Renal cortical epithelial cell (primary cell): ENCODE data around the gene TTC33. TPM values are rescaled to one million over a fixed set of nuclear protein-coding genes. Genes with fewer than 3 reads are reported as not detected.
A peak's percentile ranks its signal among the peaks of the same experiment; 100 is the strongest.
"Not testable (repeated sequence)": the region's sequence is repeated elsewhere in the genome, so short reads cannot be mapped to it uniquely, and the experiment has no call there.

ENCODE experiments used
- DNase-seq: peaks from one replicate; pipeline ENCODE4 v3.0.0-alpha.2; 2011; ENCODE audit warnings: low read depth
- total RNA-seq: library from RNA; depleted of rRNA; stranded (reverse); fragments of >200 nt; gene quantifications from 2 replicates; pipeline ENCODE4 v1.2.3, GENCODE V29; 2014

The TTC33 gene
- total RNA-seq, 1 donor from 2014 or later: 22.7 TPM

DNA sequence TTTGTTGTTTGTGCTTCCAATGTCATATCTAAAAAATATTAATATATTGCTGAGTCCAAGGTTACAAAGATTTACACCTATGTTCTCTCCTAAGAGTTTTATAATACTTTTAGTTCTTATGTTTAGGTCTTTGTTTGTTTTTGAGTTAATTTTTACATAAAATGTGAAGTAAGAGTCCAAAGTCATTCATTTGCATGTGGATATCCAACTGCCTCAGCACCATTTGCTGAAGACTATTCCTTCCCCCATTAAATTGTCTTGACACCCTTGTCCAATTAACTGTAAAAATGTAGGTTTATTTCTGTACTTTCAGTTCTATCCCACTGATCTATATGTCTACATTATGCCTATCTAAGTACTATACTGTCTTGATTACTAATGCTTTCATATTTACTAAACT is 35.7 kb downstream of the TTC33 start:
- DNase-seq: no peak

DNA sequence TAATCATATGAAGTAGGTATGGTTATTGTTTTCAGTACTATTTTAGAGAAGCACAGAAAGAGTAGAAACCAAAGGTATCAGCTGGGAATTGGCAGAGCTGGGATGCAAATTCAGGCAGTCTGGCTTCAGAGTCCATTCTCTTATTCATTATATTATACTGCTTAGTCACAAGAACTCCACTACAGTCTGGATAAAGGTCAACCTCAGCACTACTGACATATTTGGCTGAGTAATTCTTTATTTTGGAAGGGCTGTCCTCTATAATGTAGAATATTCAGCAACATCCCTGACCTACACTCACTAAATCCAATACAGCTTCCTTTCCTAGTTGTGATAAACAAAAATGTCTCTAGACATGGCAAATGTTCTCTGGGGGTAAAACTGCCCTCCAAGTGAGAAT is 38.5 kb downstream of the TTC33 start:
- peak; percentile 46 for DNase-seq

DNA sequence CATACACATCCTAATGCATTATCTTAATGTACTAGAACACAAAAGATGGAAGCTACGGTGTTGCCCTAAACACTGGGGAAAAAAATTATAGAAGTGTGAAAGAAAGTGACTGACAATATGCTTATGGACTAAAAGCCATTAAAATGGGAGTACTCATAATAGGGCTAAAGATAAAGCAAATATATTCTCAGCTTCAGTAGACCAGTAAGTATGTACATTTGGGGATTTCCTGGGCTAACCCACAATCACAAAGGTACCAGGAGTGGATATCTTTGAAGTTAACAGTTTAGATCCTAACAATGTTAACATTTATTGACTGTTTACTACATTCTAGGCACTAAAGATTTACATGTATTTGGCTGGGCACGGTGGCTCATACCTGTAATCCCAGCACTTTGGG is 39.2 kb downstream of the TTC33 start:
- DNase-seq: no peak

DNA sequence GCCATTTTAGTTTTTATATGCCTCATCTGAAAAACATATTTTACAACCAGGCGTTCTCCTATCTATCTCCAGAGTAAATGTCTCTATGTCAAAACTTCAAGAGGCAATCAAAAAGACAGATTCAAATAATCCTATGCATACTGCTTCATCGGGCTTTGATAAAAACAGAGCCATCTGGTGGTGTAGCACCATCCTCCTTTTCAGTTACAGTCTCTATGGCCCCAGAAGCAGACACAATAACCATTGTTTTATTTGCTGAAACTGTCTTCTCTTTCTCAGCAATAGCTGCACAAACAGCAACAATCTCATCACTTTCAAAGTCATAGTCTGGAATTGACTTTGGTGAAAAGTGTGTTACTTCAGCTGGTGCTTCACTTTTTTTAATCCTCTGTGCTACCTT is 39.8 kb downstream of the TTC33 start:
- DNase-seq: no peak

DNA sequence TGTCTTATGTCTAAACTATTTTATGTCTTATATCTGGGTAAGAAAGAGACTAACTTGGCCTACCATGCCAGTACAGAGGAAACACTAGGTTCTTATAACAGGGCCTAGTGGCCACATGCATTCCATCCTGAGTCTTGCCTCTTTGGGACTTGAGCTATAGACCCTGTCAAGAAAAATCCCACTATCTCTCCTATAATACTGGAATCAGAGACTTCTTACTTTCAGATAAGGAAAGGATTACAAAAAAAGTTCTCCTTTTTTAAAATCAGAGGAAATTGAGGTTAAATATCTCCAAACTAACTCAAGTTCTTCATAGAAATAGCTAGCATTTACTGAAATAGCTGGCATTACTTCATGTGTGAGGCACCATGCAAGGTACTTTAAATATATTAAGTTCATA is 41.8 kb downstream of the TTC33 start:
- DNase-seq: no peak

DNA sequence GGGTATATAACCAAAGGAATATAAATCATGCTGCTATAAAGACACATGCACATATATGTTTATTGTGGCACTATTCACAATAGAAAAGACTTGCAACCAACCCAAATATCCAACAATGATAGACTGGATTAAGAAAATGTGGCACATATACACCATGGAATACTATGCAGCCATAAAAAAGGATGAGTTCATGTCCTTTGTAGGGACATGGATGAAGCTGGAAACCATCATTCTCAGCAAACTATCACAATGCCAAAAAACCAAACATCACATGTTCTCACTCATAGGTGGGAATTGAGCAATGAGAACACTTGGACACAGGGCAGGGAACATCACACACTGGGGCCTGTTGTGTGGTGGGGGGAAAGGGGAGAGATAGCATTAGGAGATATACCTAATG is 45.2 kb downstream of the TTC33 start:
- not testable (repeated sequence) for DNase-seq

DNA sequence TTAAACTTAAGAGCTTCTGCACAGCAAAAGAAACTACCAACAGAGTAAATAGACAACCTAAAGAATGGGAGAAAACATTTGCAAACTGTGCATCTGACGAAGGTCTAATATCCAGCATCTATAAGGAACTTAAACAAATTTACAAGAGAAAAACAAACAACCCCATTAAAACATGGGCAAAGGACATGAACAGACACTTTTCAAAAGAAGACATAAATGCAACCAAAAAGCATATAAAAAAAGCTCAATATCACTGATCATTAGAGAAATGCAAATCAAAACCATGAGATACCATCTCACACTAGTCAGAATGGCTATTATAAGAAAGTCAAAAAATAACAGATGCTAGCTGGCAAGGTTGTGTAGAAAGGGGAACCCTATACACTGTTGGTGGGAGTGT is 50.3 kb downstream of the TTC33 start:
- DNase-seq: not testable (repeated sequence)

DNA sequence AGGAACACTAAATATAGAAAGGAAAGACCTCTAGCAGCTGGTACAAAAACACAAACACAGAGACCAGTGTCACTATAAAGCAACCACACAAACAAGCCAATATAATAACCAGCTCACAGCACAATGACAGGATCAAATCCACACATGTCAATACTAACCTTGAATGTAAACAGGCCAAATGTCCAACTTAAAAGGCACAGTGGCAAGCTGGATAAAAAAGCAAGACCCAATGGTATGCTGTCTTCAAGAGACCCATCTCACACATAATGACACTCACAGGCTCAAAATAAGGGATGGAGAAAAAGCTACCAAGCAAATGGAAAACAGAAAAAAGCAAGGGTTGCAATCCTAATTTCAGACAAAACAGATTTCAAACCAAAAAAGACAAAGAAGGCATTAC is 53.7 kb downstream of the TTC33 start:
- not testable (repeated sequence) for DNase-seq

DNA sequence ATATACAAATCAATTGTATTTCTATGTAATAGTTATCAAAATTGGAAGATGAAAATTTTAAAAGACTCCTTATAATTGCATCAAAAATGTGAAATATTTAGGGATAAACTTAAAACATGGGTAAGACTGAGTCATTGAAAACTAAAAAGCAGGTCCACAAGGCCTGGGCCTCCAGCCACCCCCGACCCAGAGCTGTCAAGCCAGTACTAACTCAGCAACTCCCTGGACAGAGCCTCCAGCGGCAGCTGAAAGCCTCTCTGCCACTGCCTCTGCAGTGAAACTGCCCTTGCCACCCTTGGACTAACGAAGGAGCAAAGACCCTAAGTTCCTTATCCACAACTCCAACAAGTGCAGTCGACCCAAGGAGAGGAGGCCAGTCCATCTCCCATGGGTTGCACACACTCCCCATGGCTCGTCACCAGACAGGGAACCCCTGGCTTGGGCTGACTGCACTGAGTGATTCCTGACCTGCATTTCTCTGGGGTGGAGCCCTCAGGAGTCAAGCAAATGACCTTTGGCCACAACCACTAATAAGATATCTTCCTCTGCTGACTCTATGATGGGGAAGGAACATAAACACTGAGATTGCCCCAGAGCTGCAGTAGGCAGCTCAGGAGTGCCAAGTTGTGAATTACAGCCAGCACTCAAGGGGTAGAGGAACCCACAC is 55.5 kb downstream of the TTC33 start:
- no peak for DNase-seq

DNA sequence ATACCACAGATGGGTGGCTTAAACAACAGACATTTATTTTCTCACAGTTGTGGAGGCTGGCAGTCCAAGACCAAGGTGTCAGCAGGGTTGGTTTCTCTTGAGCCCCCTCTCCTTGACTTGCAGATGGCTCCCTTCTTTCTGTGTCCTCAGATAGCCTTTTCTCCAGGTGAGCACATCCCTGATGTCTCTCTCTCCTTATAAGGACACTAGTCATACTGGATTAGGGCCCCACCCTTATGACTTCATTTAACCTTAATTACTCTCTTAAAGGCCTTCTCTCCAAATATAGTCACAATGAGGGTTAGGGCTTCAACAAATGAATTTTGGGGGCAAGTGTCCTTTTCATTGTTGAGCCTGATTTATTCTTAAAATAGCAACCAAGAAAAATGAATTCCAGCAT is 61.3 kb downstream of the TTC33 start:
- DNase-seq: no peak

DNA sequence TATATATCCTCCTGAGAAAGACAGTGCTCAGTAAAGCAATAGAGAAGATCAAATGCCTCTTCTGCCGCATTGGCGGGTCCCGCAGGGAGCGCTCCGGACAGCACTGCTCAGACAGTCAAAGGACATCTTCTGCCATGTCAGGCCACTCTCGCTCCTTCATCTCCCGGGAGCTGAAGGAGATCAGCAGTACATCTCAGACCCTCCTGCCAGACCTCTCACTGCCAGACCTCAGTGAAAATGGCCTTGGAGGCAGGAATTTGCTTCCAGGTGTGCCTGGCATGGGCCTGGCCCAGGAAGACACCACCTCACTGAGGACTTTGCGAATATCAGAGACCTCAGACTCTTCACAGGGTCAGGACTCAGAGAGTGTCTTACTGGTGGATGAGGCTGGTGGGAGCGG is 63.9 kb downstream of the TTC33 start:
- DNase-seq: no peak

DNA sequence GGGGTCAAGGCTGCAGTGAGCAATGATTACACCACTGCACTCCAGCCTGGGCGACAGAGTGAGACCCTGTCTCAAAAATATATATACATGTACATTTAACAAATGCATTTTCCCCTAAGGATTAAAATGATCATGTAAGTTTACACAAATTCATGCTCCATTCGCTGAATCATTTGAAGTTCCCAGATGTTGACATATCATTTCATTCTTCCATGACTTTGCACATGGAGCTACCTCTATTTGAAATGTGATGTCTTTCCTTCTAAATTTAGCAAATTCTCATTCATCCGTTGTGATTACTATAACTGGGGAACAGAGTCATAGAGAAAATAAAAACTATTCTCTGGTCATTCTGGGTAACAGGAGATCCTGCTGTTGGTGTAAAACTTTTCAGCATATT is 65.5 kb downstream of the TTC33 start:
- no peak for DNase-seq

DNA sequence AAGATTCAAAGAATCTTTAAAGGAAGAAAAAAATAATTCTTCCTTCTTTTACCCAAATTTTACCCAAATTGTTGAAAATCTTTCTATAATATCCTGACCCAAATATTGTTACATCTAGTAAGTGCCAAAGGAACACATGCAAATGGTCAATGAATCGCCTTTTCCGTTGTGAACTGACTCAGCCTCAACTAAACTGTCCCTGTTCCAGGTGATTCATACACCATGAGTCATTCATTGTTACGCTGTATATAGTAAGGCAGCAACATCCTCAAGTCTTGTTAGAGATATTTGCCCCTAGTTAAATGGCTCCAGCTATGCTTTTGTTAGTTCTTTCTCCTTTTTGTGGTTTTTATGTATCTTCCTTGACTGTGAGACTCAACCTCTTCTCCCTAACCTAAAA is 66.3 kb downstream of the TTC33 start:
- DNase-seq: peak; percentile 97

DNA sequence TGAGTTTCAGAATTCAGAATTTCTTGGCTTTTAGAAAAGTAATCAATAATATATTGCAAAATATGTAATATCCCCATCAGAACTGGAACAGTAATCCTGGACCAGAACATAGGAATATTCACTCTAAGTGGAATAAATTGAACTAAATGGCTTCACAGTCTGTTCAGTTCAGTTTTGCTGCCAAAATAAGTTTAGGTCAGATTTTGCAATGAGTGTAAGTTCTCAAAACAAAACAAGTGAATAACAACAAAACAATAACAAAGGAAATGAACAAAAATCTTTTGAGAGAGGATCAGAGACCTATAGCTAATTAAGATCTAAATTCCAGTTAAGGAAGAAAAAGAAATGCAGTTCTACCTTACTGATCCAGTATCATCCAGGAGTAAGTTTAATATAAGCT is 66.8 kb downstream of the TTC33 start:
- DNase-seq: no peak

DNA sequence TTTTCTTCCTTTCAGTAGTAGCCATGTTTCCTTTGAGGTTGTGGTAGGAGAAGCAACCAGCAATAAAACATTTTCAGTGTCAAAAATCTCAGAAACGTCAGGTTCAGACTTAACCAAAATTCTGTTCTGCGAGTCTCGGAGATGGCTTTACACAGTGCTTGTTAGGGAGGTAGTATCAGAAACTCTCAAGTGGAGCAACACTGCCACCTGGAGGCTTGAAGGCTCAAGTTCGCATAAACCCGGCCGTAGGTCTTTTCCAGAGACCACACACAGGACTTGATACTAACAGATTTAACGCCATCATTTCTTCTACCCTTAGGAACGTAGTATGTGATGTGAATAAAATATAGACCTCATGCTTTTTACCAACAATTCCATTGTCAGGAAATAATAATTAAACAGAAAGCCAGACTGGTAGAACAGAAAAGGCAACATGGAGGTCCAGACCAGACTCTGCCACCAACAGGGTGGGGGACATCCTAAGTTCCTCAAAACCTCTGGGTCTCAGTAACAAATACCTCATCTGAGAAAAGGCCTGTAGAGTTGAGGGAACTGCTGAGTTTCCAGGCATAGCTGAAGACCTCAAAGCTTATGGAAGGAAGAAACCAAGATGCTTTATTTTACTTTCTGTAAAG is 67.5 kb downstream of the TTC33 start:
- DNase-seq: peak; percentile 79

DNA sequence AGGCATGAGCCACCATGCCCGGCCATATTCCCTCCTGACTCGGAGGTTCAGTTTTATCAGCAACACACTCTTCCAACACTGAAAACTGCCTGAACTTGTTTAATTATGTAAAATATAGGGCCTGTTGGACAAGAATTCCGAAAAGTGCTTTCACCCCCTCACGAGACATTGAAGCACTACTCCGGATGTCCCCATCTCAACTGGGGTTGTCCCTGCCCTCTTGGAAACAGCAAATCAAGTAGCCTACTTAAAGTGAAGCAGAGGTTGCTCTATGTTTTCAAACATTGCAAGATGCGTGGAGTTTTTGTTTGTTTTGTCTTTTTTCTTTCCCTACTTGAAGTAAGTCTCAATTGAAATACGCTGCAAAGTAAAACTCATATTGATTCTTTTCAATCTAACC is 68.4 kb downstream of the TTC33 start:
- DNase-seq: no peak

DNA sequence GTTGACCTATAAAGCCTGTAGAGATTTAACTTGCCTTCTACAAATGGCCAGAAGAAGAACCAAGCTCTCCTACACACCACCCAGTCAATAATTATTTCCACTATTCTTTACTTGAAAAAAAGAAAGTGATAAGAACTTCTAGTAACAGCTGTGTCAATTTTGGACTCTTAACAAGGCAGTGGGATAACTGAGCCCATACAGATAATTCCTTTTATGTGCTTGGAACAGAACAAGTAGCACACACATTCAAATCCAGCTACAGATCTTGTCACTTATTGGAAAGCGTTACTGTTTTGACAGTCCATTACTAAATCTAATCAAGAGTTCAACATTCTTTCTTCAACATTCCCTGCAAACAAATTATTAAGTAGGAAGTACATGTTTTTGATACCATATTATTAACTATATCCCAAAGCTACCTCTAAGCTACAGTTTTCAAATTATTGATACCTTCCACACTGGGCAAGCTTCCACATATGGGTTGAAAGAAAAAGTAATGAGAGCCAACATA is 69.7 kb downstream of the TTC33 start:
- DNase-seq: no peak

DNA sequence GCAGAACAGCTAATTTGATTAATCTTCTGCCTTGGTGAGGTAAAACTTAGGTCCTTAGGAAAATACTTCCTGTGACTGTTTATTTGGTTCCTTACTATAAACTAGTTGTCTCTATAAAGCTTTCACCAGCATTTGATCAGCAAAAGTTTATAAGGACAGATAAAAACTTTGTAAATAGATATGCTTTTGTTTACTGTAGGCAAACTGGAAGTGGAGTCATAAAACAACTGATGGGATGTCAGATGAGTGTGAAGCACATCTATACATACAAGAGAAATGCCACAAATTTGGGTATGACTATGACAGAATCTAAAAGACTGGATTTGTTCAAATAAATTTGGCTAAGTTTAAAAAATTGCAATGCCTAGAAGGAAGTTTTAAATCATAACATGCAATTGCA is 70.6 kb downstream of the TTC33 start:
- DNase-seq: no peak

DNA sequence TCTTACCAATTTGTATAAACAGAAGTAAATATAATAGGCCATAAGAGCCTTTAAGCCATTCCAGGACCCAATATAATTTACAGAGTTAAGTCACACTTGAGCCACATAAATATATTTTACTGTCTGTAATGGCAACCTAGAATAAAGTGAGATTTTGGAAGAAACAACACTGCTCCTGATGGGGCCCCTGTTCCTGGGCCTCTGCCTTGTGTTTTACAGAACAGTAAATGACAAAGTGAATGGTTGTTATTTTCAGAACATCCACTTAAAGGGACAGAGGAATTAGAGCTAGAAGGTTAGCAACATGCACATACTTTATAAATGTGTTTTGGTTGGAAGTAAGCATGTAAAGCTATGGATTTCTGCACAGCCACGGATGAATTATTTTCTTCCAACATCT is 72.5 kb downstream of the TTC33 start:
- no peak for DNase-seq

DNA sequence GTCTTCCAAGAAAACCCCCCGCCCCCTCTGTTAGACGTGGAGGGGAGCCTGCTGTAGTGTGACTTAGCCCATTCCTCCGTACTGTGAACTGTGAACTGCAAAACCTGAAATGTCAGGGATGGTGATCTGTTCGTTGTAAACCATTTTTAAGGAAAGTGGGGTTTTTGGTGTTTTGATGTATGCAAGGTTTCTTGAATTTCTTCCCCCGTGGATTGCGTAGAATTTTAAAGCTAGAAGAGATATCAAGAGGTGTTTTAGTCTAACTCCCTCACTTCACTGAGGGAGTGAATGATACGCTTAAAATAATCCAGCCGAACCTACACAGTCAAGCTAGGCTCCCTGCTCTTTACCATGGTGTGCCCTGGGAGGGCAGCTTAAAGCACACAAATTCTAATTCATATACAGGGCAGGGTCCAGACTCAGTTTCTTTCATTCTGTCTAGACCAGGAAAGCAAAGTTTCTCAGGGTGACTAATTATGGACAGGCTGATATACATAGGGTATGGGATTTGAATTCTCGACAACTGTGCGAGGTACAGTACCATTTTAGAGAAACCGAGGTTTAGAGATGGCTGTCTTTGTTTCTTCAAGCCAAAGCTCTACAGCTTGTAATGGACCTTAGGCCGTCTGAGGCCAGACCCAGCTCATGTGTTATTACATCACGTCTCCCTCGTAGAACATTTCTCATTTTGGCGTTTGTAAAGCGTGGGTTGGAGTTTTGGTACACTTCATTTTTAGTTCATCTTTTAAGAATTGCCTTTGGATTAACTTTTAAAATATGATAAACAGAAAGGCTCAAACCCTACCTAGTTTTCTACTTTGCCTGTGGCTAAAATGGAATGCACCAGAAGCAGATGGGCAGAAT is 73.4 kb downstream of the TTC33 start:
- DNase-seq: no peak

DNA sequence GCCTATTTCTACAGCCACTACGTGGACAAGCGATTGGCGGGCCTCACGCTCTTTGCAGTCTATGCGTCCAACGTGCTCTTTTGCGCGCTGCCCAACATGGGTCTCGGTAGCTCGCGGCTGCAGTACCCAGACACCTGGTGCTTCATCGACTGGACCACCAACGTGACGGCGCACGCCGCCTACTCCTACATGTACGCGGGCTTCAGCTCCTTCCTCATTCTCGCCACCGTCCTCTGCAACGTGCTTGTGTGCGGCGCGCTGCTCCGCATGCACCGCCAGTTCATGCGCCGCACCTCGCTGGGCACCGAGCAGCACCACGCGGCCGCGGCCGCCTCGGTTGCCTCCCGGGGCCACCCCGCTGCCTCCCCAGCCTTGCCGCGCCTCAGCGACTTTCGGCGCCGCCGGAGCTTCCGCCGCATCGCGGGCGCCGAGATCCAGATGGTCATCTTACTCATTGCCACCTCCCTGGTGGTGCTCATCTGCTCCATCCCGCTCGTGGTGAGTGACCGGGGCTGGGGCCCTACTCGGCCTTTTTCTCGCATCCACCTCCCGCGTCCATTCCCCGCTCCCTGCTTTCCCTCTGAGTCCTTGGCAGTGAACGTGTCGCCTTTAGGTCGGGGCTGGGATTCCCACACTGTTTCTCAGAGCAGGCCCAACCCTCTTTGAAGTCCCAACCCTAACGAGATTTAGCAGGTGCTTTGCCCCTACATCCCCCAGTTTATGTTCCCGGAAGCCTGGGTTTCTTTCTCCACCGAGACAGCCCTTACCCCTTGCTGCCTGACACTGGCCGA is 74.2 kb downstream of the TTC33 start:
- no peak for DNase-seq
